Skeletal muscle cell (primary cell): ENCODE measurements around the gene ARL14.

Experiments used
- DNase-seq: peaks from one replicate; pipeline ENCODE4 v3.0.0-alpha.2; 2010; ENCODE audit warnings: low read depth
- H3K4me3 ChIP-seq: 2 replicates; pipeline ENCODE4 v1.5.1; 2011; ENCODE audit warnings: low read depth, mild to moderate bottlenecking, control low read depth, low read length, moderate library complexity

Gene ARL14

GRCh38 chr3:160676547-160677303 lies at the start of gene ARL14:
Gene ARL14, plus strand, starts transcription at chr3:160677160. Its CDS starts 187 bp downstream, at chr3:160677347.
- DNase-seq = no peak
- no peak within 1 kb of the TSS for H3K4me3 ChIP-seq

DNA sequence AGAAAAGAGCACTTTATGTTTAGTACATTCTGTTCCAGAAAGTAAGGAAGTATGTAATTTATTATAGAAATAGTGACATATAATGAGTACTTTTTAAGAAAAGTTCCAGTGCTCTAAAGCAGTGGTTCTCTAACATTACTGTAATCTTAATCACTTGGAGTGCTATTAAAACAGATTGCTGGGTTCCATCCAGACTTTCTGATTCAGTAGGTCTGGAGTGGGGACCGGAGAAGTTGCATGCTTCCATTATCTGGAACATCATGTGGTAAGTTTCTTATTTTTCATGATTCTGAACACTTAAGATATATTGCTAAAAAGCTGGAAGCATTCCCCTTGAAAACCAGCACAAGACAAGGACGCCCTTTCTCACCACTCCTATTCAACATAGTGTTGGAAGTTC lies 47.5 kb upstream of the ARL14 start:
- DNase-seq = no peak

DNA sequence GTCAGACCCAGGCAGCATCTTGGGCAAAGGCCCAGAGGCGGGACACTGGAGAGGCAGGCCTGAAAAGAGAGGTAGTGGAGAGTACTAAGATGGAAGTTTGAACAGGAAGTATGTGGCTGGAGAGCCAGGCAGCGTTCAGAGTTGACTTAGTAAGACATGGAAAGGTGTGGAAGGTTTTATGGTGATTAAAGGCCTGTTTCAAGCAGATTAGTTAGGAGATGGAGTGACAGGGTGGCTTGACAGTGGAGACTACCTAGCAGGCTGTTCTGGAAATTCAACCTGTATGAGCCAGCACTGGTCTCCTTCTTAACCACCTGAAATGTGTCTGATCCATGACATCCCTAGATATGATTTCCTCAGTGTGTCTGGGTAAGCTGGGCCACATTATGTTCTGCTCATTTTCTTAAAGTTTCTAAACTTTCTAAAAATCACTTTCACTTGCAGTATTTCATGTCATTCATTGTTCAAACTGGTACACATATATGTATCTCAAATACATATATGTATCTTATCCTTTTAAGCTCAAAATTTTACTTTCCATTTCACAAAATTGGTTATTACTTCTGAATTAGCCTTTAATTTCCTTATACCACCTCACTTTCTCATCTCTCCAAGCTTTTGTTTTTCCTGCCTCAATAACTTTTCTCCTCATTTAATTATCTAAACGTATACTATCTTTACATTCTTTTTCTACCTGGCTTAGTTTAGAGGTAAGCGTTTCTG lies 43.4 kb upstream of the ARL14 start:
- DNase-seq = no peak
- H3K4me3 ChIP-seq = no peak overlapping the region

More for the DNA sequence above, 47.5 kb upstream of the ARL14 start:
- H3K4me3 ChIP-seq = no peak overlapping the region

GRCh38 chr3:160635213-160635612 lies 41.7 kb upstream of the ARL14 start:
- H3K4me3 ChIP-seq = no peak overlapping the region
- DNase-seq = no peak

GRCh38 chr3:160637086-160637485 lies 39.9 kb upstream of the ARL14 start:
- no peak overlapping the region for H3K4me3 ChIP-seq

GRCh38 chr3:160638184-160638583 lies 38.8 kb upstream of the ARL14 start:
- DNase-seq = no peak
- H3K4me3 ChIP-seq = no peak overlapping the region

More at GRCh38 chr3:160637086-160637485, 39.9 kb upstream of the ARL14 start:
- DNase-seq = no peak

- peak; percentile 77 for DNase-seq
- H3K4me3 ChIP-seq = no peak overlapping the region
Measured at GRCh38 chr3:160641665-160642309, 35.2 kb upstream of the ARL14 start.

DNA sequence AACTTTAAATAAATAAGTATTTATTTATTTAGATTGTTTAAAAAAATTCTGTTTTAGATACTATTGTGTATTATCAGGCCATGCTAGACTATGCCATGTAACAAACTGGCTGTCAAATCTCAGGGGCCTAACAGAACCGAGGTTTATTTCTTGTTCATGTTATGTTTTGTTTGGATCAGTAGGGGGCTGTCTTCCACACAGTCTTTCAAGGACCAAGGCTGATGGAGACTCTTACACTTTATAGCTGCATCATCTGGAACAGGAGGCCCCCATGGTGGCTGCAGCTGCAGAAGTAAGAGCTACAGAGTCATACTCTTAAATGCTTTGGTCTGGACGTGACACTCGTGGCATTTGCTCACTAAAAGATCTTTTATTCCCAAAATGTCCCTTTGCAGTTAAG lies 33.0 kb upstream of the ARL14 start:
- DNase-seq = no peak
- H3K4me3 ChIP-seq = no peak overlapping the region

GRCh38 chr3:160644491-160644890 lies 32.5 kb upstream of the ARL14 start:
- H3K4me3 ChIP-seq = no peak overlapping the region
- no peak for DNase-seq

DNA sequence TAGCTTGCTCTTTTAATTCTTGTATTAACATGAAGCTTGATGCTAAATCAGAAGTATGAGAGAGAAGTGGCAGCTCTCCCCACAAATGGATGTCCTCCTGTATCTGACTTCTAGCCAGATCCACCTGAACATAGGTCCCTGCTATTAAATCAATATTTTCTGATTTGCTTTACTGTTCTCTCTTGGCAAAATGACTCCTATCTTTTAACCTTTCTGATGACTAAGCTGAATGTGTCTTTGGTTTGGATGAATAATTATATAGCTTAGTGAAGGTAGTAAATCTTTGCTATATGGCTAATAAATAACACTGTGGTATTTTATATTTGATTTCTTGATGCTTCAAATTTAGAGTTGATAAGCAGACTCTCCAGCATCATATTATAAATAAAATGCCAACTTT lies 28.3 kb upstream of the ARL14 start:
- DNase-seq = no peak
- H3K4me3 ChIP-seq = no peak overlapping the region

DNA sequence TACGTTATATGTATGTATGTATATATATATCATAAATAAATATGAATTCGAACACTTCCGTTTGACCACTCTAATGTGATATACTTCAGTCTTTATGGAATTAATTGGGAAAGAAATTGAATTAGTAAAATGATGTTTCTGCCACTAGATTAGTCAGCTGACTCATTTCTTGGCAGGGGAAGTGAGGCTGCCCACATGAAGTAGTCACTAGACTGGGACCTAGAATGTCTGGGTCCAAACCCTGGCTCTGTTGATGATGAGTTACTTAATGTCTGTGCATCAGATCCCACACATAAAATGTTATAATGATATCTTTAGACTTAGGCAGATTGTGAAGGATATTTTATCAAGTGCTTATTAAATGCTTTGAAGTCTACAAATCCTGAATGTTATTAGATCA lies 27.4 kb upstream of the ARL14 start:
- no peak overlapping the region for H3K4me3 ChIP-seq
- DNase-seq = no peak

DNA sequence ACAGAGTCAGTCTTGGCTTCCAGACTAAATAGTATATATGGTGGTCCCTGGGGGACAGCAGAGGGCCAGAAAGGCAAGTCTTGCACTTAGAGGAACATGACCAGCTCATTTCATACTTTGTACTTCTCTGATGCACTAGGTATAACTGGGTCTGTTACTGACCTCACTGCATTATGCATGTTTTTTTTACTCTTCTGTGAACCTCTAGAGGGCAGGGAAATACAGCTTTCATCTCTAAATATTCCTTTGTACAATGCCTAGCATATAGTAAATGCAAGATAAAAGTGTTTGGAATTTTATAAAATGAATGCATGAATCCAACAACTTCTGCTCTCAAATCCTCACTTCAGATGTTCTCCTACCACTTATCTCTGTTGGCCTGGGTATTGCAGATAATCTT lies 23.4 kb upstream of the ARL14 start:
- no peak for DNase-seq
- no peak overlapping the region for H3K4me3 ChIP-seq

DNA sequence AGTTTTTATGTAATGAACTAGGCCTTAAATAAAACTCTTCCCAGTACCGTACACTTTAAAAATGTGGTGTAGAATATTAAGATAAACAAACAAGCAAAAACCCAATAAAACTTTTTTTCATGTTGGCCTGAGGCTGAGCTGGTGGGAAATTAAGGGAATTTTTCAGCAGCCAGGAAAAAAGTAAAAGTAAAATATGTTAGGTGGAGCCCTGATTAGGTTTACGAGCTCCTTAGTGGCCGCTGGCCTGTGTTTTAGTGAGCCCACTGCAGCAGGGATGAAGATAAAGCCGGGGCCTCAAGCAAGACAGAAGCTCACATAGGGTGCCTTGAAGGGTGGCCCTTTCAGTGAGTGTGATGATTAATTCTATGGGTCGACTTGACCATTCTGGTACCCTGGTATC lies 16.1 kb upstream of the ARL14 start:
- no peak for DNase-seq
- H3K4me3 ChIP-seq = no peak overlapping the region

GRCh38 chr3:160661660-160662059 lies 15.3 kb upstream of the ARL14 start:
- H3K4me3 ChIP-seq = no peak overlapping the region
- no peak for DNase-seq

- DNase-seq = no peak
- no peak overlapping the region for H3K4me3 ChIP-seq
Measured at GRCh38 chr3:160665231-160665630, 11.7 kb upstream of the ARL14 start.

GRCh38 chr3:160665784-160666526 lies 11.0 kb upstream of the ARL14 start:
- H3K4me3 ChIP-seq = no peak overlapping the region
- peak; percentile 74 for DNase-seq

DNA sequence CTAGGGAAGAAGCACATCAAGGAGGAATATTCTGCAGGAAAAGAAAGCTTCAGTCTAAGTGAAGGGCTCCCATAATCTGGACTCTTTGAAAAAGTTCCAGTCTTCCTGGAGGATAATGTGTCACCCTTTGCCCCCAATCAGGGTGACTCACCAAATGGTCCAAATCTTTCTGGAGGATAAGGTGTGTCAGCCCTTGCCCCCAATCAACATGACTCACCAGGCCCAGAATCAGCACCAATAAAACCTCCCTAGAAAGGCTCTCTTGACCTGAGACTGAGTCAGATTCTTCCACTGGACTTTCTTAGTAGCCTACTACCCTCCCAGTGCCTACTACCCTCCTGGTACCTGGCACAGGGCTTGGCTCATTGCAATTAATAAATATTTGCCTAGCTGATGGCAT lies 9.5 kb upstream of the ARL14 start:
- H3K4me3 ChIP-seq = no peak overlapping the region
- DNase-seq = no peak

DNA sequence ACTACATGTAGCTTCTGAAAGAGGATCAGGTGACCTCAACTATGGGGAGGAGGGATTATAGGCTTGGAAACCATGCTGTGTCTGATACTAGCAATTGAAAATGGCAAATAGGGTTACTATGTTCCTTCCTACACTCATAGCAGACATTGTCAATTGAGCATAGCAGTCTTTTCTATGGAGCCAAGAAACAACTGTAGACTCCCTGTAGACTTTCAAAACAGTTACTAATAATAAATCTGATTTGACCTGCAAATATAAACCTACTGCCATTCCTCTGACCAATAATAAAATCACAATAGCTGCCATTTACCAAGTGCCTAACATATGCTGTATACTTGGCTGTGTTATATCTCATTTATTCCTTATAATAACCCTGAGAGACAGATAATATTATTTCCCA lies 8.5 kb upstream of the ARL14 start:
- H3K4me3 ChIP-seq = no peak overlapping the region
- no peak for DNase-seq

- no peak for DNase-seq
- H3K4me3 ChIP-seq = no peak overlapping the region
Measured at GRCh38 chr3:160671231-160671630, 5.7 kb upstream of the ARL14 start.

DNA sequence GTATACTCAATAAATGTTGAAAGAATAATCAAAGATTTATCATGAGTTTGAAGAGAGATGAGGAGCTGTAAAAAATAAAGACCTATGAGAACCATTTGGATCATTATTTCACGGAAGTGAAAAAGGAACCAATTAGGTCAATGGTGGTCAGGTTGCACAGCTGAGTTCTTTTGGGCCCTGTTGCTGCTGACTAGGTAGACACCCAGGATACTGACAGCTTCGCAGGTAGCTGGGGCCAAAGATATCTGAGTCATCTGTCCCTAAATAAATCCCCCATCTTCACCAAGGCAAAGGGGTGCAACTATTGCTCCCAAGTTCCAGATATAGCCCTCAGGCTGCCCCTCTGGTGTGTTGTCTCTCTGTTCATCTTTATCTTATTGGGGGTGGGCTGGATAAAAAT lies 5.0 kb upstream of the ARL14 start:
- no peak overlapping the region for H3K4me3 ChIP-seq
- DNase-seq = no peak
